HuH-7.5 (cell line): Measurements from ENCODE around the gene NUDT17.

ENCODE experiments used
- DNase-seq: peaks from one replicate; pipeline ENCODE4 v3.0.0; 2011; ENCODE audit warnings: low spot score

NUDT17 gene

DNA sequence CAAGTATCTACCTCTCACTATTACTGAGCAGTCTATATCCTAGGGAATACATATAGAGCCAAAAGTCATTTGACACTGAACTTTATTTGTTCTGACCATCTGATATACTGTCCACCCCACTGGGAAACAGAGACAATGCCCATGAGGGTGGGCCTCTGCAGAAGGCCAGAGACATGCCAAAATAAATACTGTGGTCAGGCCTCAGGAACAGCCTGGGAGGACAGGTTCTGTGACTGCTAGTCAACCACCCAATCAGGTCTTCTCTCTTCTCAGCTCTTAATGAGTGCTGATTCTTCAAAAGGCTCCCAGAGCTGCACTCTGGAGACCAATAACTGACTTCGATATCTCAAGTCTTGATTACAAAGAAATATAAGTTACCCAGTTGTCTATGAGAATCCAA, 45.7 kb downstream of the NUDT17 start:
- no peak for DNase-seq

DNA sequence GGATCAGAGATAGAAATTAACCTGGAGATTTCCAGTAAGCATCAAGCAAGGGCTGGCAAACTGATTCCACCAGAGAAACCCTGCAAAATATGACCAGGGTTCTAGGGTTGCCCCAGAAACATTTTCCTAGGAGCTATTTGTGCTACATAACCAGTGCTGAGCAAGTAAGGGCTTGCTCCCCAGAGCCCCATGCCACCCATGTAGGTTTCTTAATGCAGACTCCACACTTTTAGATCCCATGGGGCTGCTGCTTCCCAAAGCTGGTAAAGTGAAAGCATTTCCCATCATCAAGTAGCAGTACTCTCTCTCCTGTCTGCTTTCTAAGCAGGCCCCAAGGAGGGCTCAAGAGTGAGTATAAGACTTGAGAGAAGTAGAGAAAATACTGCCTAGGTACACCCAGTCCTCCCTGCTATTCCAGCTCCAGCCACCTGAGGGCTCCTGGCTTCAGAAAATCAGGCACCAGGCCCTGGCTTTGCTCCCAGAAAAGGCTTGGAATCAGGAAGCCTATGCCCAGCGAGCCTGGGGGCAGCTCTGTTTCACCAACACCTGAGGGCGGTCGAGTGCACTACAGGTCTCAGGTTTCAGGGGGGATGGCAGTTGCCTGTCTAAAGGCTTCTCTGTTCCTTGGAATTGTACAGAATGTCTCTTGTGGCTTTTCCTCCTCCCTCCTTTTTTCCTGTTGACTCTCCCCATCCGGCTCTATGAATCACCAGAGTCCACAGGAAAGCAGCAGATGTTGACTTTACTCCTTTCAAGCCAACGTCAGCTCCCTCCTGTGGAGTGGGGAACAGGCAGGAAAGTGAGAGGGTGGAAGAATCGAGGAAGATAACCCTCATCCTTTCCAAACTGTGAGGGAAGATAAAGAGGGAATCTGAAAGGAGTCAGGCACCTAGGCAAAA, 46.4 kb downstream of the NUDT17 start:
- DNase-seq, result peak; percentile 89

DNA sequence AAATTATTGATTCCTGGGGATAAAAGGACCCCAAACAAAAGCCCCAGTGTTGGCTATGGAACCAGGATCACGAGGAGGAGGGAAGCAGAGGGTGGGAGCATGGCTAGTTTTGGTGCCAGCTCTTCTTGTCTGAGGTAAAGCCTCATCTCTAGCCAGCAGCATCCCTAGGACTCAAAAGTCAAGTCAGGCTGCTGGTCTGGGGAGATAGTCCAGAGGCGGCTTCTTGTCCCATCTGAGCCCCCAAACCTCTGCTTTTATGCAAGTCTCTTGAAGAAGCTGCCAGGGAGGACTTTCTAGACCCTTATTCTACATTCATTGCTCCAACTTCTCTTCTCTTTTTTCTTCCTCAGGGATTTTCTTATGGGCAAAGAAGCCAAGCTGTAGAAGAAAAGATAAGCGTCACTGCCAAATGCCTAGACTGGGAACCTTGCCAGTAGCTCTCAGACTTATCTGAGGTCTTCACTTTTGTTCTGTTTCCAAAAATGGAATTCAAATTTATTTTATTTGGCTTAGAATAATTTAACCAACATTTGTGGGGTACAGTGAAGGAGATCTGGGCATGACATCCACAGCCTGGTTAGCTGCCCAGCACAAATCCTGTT, 47.2 kb downstream of the NUDT17 start:
- no peak for DNase-seq

DNA sequence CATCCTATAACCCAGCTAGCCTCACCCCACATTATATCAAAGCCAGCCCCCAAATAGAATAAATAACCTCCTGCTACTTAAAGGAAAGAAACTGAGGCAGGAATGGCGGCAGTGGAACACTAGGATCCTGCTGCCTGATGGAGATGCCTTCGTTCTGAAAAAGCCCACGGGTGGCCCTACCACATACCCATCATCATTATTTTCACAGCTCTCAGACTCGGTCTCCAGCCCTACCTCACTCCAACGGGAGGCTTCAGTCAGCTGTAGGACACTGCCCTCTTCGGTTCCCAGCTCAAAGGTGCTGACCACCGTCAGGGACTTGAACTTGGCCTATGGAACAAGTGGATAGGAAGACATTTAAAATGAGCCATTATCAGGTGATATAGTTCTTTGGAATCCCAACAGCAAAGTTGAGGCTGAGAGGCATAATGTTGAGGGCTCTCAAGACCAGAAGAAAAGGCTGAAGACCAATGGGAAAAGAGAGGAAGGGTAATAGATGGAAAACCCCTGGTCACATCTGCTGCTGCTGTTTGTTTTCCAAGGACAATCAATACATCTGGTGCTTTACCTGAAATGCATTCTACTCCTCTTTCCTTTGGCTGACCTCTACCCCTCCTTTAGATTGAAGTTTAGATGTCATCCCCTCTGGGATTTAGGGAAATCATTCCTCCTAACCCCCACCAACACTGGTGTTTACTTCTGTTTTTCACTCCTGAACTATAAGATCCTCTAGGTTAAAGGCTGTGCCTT, 48.1 kb downstream of the NUDT17 start:
- no peak for DNase-seq

DNA sequence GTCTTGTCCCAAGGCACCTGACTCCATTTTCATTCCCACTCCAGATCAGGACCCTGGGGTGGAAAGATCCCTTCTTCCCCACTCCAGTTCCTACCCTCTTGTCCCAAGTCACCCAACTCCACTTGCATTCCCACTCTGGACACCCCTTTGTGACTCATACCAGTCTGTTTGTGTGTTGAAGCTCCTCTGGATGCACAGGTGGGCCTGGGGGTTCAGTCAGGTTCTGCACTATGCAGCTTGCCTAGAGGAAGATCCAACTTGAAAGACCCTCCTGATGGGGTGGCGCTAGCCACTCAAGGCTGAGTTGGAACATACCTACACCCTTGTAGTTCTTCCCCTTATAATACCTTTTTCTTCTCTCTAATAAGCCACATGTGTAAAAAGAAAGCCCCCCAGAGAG, 50.0 kb downstream of the NUDT17 start:
- DNase-seq, result no peak

DNA sequence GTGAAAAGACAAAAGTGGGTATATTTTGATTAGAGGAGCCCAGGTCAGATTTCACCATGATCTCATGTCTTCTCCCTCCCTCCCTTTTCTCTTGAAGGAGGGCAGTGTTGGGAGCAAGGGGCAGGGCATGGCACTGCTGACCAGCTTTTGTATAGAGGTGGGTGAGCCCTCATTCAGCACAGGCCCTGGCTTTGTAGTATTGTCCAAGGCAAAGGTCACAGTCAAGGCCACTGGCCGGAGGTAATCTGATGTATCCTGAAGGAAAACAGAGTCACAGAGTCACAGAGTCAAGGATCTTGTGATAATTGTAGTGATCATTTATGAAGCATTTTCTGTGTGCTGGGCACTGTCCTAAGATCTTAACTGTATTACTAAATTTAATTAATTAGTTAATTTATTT, 52.5 kb downstream of the NUDT17 start:
- no peak for DNase-seq
